Activated CD4-positive, CD25-positive, alpha-beta regulatory T cell (primary cell): Measurements from ENCODE around the gene SLC25A27.
"Not testable (repeated sequence)": the region's sequence is repeated elsewhere in the genome, so short reads cannot be mapped to it uniquely, and the experiment has no call there.

ENCODE experiments used
- DNase-seq, 4 experiments: peaks; one replicate each; lab custom pipeline; 2025; lab: John Stamatoyannopoulos, UW

Gene SLC25A27, protein sequence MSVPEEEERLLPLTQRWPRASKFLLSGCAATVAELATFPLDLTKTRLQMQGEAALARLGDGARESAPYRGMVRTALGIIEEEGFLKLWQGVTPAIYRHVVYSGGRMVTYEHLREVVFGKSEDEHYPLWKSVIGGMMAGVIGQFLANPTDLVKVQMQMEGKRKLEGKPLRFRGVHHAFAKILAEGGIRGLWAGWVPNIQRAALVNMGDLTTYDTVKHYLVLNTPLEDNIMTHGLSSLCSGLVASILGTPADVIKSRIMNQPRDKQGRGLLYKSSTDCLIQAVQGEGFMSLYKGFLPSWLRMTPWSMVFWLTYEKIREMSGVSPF

DNA sequence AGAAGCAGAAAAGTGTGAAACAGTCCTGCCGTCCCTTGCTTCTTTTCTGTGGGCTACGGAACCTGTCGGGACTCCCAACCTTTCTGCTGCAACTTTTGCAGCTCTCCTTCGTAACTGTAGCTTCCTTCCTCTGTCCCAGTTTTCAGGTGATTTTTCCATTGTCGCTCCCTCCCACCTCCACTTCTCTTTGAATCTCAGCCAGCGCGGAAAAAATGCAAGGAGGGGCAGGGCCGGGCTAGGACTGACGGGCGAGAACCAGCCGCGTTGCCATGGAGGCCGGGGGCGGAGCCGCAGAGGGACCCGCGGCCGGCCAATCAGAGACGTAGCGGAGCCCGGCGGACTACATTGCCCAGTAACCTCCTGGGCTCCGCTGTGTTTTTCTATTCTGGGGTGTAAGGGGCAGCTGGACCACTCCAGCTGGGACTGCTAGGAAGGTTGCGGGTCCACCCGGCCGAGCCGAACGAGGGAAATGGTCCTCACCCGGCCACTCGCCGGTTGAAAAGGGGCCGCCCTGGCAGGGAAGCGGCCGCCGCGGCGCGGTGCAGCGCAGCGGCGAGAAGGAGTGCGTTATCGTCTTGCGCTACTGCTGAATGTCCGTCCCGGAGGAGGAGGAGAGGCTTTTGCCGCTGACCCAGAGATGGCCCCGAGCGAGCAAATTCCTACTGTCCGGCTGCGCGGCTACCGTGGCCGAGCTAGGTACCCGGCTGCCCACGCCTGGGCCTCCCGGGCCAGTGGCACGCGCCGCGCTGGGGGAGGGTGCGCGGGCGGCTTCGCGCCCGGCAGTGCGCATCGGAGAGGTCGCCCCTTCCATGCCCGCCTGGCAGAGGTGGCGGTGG, at the start of gene SLC25A27, which contains the start of gene CYP39A1:
TSS of gene SLC25A27 (plus strand) at position 373 of the 836 bp plus-strand sequence. CDS start at position 591, 218 bp downstream.
TSS of gene CYP39A1 (minus strand) at position 216 of the 836 bp plus-strand sequence. CDS start 236 bp downstream, outside the sequence.
- peak; percentile 35 to 53 (median 44) for DNase-seq

DNA sequence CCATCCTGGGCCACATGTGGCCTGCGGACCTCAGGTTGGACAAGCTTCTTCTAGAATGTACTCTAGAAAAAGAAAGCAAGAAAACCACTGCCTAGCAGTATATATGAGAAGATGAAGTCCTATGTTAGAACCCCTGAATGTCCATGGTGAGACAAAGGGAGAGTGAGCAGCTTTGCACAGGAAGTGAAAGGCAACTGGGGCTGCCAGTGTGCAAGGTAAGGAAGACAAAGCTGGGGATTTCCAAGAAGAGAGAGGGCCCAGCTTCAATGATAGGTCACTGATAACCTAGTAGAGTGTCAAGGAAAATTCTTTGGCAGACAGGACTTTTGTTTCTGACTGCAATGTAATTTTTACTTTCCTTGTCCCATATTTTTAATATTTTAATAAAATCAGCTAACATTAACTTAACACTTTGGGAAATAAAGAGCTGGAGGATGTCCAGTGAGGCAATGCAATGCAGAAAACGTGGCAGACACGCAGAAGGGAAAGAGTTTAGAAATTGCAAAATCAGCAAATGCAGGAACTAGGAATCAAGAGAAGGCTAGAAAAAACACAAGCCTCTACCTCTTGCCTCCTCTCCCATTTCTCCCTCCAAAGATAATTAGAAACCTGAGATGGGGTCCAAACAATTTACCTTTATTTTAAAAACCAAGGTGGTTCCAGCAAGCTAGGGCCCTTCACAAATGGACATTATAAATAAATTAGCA, 47.5 kb upstream of the SLC25A27 start:
- no peak for DNase-seq

DNA sequence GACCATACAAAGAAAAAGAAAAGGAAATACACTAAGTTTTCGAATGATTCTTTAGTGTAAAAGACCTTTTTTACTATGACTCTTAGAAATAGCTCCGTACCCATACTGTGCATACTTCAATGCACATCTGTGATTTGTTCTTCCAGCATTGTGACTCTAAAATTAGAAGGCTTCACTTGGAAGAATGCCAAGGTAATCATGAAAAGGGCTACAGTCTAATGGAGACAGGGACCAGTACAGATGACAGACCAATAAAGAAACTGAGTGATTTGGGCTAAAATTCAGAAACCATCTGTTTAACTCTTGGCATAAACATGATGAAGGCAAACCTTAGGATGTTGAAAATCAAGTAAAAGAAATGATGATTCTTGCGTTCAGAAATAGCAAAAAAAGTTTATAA, 46.4 kb upstream of the SLC25A27 start:
- DNase-seq = no peak

DNA sequence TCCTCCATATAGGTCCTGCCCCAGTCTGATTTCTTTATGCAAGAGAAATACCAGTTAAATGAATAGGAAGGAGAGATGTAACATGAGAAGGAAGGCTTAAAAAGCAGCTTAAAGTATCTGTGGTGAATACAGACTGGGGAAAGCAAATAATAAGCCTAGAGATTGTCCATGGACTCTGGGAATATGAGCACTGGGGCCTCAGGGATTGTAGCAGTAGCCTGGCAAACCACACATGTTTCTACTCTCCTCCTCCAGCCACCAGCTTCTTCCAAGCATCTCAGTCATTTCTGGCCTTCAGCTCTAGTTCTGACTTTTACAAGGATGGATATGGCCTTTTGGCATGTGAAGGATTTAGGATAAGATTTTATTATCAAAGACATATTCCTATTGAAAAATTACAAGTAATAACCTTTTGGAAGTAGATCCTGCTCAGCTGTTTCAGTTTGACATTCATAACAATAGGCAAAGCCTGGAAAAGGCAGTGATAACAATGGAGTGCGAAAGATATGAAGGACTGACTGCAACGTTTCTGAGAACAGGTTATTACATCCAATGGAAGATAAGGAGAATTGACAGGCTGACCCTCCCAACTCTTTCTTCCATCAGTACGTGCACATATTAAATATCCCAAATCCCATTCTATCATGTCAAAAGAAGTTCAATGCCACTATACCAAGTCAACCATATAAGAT, 41.8 kb upstream of the SLC25A27 start:
- DNase-seq = no peak

DNA sequence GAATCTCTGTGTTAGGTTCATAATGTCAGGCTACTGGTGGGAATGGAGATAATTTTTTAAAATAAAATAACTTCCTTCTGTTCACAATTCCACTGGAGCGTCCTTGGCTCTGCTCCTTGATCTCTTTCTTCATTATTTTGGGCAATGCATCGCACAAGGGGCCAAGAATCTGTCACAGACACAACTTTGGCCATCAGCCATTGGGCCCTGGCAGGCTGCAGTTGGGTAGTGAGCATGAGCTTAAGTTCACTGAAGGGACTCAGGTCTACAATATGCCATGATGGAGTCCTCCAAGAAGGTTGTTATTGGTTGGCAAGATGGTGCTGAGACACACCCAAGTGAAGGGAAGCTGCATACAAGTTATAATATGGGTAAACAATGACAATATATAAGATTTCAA, 40.1 kb upstream of the SLC25A27 start:
- no peak for DNase-seq

DNA sequence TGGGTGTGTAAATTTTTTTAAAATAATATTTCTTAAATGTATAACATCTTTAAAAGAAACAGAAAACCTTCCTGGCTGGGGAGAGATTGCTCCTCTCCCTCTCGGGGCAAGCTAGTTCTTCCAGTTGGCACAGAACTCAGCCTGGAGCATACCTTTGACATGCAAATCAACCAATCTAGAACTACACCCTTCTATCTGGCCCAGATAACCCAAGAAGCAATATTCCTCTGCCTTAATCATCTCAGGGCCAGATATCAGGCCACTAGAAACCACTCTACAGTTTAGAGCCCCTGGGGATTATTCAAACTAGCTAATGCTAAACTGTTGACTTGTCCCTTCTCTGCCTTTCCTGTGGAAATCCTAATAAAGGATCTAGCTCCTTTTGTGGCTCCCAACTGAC, 34.0 kb upstream of the SLC25A27 start:
- DNase-seq = no peak

DNA sequence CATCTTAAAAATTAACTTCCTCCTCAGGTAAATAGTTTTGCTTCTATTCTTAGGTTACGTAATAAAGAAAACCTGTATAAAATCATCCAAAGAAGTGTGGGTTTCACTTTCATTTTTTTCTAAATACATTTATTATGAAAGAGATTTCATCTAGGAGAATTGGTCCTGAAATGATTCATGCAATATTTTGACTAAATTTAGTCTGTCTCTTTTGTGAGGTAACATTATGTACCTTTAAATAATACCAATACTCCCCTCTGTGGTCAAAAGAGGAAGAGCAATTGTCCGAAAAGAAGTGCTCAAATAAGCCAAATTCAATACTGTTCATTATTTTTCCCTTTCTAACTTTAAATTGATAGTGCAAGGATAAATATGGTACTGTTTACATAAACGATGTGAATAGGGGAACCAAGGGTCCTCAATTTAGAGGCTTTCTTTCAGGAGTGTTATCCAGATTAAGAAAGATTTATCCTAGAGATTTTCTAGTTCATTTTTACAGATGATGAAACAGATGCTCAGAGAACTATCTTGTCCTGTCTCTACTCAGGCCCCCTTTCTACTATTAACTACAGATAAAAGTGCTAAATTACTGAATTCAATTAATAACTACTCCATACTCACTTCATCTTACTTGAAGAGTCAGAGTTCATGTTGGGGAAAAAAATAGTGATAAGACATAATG, 26.4 kb upstream of the SLC25A27 start:
- DNase-seq = no peak

DNA sequence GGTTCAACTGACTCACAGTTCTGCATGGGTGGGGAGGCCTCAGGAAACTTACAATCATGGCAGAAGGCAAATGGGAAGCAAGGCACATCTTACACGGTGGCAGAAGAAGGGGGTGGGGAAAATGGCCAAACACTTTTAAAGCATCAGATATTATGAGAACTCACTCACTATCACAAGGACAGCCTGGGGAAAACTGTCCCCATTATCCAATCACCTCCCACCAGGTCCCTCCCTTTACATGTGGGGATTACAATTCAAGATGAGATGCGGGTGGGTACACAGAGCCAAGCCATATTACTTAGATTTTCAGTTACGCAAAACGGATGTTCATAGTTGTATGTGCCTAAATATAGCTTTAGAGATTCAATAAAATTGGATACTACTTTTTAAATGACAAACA, 25.8 kb upstream of the SLC25A27 start:
- DNase-seq = no peak

DNA sequence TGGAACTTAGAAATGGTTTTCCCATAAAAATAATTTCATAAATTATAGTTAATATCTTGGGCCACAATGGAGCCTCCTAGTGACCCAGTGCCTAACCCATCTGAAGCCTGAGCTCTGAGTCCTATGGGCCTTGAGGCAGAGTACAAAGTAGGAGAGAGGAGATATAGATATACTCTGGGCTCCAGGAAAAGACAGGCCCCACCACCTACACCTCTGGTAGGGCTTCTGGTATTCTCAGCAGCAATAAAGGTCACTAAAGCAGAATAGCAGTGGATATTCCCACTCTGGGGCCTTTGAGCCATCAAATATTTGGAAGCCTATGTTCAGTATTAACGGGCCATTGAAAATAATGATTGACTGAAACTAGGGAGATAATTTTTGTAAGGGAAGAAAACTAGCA, 24.3 kb upstream of the SLC25A27 start:
- no peak for DNase-seq

DNA sequence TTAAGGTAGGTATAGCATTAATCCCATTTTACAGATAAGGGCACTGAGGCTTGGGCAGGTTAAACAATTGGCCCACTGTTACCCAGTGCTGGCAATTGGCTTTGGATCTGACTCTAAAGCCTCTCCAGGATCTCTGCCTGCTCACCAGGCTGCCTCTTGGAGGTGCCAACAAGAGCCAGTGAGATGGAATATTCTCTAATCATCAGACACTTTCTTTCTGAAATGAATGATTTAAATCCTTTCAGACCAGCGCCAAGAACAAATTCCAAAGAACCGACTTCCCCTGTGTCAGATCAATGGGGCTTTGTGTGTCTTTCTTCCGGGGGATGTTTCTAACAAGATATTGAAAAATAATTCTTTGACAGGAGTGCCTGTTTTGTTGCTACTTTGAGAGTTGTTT, 23.8 kb upstream of the SLC25A27 start:
- DNase-seq = no peak

DNA sequence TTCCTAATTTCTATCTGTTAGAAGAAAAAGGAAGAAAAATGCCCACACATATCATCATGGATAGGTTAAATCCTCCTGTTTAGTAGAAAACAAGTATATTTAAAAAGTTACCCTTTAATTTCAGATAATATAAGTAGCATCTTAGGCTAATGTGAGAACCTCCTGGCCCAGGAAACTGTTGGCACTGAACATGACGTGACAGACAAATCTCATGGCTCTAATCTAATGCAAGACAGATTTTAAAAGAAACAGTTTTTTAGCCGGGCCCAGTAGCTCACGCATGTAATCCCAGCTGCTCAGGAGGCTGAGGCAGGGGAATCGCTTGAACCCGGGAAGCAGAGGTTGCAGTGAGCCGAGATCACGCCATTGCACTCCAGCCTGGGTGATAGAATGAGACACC, 23.1 kb upstream of the SLC25A27 start:
- no peak for DNase-seq

DNA sequence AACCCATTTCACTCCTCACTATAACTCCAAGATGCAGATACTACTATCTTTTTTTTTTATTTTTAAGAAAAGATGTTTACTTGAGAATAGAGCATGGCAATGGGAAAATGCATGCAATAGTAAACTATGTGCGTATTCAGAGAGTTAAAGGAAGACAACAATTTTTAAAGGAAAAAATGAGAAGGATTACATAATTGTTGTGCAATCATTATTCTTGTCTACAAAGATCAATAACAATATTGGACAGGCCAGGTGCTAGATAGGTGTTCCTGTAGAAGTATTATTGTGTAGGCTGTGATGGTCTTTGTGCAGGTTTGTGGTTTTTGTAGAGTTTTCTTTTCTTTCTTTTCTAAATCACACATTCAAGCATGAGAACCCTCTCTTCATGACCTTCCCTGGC, 20.7 kb upstream of the SLC25A27 start:
- no peak for DNase-seq

DNA sequence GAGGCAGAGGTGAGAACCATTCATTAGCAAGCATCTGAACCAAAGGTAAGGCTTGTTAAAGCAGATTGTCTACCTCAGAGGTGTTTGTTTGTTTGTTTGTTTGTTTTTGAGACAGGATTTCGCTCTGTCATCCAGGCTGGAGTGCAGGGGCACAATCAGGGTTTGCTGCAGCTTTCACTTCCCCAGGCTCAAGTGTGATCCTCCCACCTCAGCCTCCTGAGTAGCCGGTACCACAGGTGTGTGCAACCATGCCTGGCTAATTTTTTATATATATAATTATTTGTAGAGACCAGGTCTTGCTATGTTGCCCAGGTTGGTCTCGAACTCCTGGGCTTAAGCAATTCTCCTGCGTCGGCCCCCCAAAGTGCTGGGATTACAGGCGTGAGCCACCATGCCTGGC, 17.3 kb upstream of the SLC25A27 start:
- DNase-seq = no peak

DNA sequence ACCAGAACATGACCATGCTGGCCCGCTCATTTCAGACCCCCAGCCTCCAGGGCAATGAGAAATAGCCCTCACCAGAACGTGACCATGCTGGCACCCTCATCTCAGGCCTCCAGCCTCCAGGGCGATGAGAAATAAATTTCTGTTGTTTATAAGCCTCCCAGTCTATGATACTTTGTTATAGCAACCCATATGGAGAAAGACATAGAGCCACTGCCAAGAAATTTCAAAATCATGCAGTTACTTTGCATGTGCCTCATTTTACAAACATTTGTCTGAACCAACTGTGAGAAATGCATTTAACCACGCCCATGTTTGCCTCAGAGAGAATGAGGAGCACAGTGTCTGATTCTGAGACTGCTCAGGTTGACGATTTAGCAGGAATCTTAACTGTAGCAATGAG, 15.6 kb upstream of the SLC25A27 start:
- no peak for DNase-seq

DNA sequence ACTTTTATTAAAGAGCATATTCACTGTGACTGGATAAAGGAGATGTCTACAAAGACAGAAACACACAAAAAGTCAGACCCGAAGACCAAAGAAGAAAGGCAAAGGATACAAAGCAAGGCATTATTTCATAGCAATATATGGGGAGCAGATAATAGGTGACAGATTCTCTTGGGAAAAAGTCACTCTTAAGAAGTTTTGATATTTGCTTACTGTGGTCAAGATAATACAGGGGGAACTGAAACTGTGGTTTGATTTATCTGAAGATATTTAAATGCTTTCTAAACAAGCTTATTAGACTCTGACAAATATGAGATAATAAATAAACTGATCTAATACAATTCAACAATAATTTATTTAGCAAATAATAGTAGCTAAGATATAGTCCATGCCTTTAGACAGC, 14.8 kb upstream of the SLC25A27 start:
- DNase-seq = no peak

DNA sequence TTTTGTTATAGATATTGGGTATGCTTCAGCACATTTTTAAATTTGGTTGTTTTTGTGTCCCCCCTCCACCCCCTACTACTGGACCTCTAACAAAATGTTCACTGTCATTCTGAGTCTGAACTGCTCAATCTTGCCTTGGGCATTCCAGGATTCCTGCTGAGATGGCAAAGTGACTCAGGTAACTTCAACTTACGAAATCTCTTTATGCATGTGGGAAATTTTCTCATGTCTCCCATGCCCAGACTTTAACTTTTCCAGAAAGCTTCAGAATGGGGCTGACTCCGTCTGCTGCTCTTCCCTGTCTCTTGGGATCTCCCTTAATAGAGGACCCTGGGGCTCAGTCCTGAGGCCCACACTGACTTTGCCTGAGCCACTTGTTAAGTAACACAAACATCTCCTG, 14.1 kb upstream of the SLC25A27 start:
- DNase-seq = no peak

DNA sequence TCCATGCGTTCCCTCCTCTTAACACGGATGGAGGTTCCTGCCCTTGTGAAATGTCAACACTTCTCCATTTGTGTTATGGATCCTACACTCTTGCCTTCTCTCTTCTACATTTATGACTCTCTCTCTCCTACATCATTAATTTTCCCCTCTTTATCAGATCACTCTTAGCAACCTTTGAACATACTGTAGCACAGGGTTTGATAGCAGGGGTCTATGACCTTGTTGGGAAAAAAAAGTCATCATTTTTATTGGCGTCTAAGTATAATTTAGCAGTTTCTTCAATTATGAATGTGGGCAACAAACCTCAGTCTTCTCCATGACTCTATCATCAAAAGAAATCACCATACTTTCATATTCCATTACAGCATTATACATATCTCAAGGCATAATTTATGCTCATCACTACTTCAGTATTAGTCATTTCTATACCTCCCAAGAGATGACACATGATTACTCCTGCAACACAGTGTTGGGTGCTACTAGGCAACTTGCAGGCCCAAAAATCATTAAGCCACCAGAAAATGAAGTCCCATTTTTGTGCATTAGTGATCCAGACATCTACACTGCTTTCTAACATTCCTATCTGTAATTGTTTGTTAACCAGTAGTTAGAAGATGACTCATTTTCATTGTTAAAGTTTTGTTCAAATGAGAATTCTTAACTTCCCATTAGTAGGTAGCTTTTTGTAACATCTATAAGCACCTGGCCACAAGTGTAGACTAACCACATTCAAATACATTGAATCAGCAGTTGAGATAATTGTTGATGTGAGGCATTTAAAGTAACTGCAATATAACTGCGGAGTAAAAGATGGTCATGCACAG, 9.6 kb upstream of the SLC25A27 start:
- no peak for DNase-seq

DNA sequence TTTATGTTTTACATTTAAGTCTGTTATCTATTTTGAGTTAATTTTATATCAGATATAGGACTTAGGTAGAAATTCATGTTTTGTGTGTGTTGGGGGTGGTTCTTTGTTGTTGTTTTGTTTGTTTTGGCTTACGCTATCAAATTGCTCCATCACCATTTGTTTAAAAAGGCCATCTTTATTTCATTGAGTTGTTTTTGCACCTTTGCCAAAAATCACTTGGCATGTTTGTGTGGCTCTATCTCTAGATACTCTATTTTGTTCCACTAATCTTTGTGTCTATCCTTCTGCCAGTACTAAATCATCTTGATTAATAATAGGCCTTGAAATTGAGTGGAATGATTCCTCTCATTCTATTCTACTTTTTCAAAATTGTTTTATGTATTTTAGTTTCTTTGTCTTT, 7.5 kb upstream of the SLC25A27 start:
- DNase-seq = no peak

DNA sequence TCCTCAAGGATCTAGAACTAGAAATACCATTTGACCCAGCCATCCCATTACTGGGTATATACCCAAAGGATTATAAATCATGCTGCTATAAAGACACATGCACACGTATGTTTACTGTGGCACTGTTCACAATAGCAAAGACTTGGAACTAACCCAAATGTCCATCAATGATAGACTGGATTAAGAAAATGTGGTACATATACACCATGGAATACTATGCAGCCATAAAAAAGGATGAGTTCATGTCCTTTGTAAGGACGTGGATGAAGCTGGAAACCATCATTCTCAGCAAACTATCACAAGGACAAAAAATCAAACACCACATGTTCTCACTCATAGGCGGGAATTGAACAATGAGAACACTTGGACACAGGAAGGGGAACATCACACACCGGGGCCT, 4.7 kb upstream of the SLC25A27 start:
- not testable (repeated sequence) for DNase-seq

DNA sequence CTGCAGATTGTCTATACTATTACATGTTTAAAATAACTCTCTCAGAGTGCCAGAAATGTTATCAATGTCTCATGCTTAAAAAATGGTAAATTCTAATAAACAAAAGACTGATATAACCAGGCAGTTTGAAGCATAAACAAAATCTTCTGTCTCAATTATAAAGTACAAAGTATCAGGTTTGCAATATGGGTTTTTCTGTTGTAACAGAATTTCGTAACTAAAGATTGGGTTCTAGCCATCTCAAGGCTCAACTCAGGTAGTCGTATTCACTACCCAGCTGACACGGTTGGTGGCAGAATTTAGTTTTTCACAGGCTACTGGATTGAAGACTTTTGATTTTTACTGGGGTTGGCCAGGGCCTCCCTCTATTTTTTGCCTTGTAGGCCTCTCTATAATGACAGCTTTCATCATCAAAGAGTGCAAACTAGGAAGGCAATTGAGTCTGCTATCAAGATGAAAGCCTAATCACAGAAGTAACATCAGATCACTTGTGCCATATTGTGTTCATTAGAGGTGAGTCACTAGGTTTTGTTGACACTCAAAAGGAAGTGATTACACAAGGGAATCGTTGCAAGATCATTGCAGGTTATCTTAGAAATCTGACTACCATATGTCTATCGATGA, 3.8 kb upstream of the SLC25A27 start:
- no peak for DNase-seq
